Measurements from ENCODE around the gene POLR2B.
"Not testable (repeated sequence)": the region's sequence is repeated elsewhere in the genome, so short reads cannot be mapped to it uniquely, and the experiment has no call there.

Gene POLR2B

GRCh38 chr4:57059890-57060716, 81.4 kb downstream of the POLR2B start:
- no peak overlapping the region for H3K9ac ChIP-seq (ENCODE audit: low read length)
- H3K9me3 ChIP-seq (ENCODE audit: low read length): no peaks in the 10 kb centered on the region
- no peak overlapping the region for H3K27ac ChIP-seq (ENCODE audit: low read depth, low read length)
- no peaks in the 10 kb centered on the region for H3K27me3 ChIP-seq (ENCODE audit: control insufficient read depth in 1 of 2, insufficient read depth in 2 of 2, low read length in 2 of 2)
- H3K36me3 ChIP-seq (ENCODE audit: insufficient read depth, low read length): no peaks in the 10 kb centered on the region
- no peak overlapping the region for H3K4me3 ChIP-seq (ENCODE audit: low read depth in 1 of 2, low read length in 2 of 2)
- peaks cover 56% of the 10 kb centered on the region for H3K4me1 ChIP-seq (ENCODE audit: insufficient read depth, low read length)

- H3K9ac ChIP-seq (ENCODE audit: low read length); H3K9me3 ChIP-seq (ENCODE audit: low read length); H3K36me3 ChIP-seq (ENCODE audit: insufficient read depth, low read length); H3K27me3 ChIP-seq (ENCODE audit: control insufficient read depth in 1 of 2, insufficient read depth in 2 of 2, low read length in 2 of 2); H3K4me3 ChIP-seq (ENCODE audit: low read depth in 1 of 2, low read length in 2 of 2); H3K27ac ChIP-seq (ENCODE audit: low read depth, low read length): not testable (repeated sequence)
- H3K4me1 ChIP-seq (ENCODE audit: insufficient read depth, low read length): peaks cover 53% of the 10 kb centered on the region
These were observed 82.0 kb downstream of the POLR2B start for GRCh38 chr4:57060717-57061067.

DNA sequence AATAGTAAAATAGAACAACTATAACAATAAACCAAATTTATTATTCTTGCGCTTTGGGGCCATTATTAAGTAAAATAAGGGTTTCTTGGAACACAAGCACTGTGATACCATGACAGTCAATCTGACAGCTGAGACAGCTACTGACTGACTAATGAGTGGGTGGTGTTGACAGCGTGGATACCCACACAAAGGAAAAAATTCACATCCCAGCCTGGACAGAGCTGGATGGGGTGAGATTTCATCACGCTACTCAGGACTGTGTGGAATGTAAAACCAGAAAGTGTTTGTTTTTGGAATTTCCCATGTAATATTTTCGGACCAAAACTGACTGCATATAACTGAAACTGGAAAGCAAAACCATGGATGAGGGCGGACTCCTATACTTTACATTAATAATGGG, 82.7 kb downstream of the POLR2B start:
- peaks cover 52% of the 10 kb centered on the region for H3K4me1 ChIP-seq (ENCODE audit: insufficient read depth, low read length)

GRCh38 chr4:57063518-57063917, 84.8 kb downstream of the POLR2B start:
- Histone ChIP-seq H3K4me1 (ENCODE audit: insufficient read depth, low read length) (peaks cover 37% of the 10 kb centered on the region), H3K9ac (ENCODE audit: low read length) (no peak overlapping the region)

More for the DNA sequence above, 82.7 kb downstream of the POLR2B start:
- H3K36me3 ChIP-seq (ENCODE audit: insufficient read depth, low read length): no peaks in the 10 kb centered on the region
- no peak overlapping the region for H3K27ac ChIP-seq (ENCODE audit: low read depth, low read length)
- H3K9me3 ChIP-seq (ENCODE audit: low read length): no peaks in the 10 kb centered on the region
- no peak overlapping the region for H3K4me3 ChIP-seq (ENCODE audit: low read depth in 1 of 2, low read length in 2 of 2)
- no peaks in the 10 kb centered on the region for H3K27me3 ChIP-seq (ENCODE audit: control insufficient read depth in 1 of 2, insufficient read depth in 2 of 2, low read length in 2 of 2)
- H3K9ac ChIP-seq (ENCODE audit: low read length): no peak overlapping the region

GRCh38 chr4:57064120-57064519, 85.4 kb downstream of the POLR2B start:
- H3K36me3 ChIP-seq (ENCODE audit: insufficient read depth, low read length): no peaks in the 10 kb centered on the region
- H3K27ac ChIP-seq (ENCODE audit: low read depth, low read length): peak overlapping the region; percentile 25
- no peaks in the 10 kb centered on the region for H3K27me3 ChIP-seq (ENCODE audit: control insufficient read depth in 1 of 2, insufficient read depth in 2 of 2, low read length in 2 of 2)
- H3K9me3 ChIP-seq (ENCODE audit: low read length): no peaks in the 10 kb centered on the region
- H3K4me1 ChIP-seq (ENCODE audit: insufficient read depth, low read length): peaks cover 41% of the 10 kb centered on the region
- no peak overlapping the region for H3K9ac ChIP-seq (ENCODE audit: low read length)
- no peak overlapping the region for H3K4me3 ChIP-seq (ENCODE audit: low read depth in 1 of 2, low read length in 2 of 2)

More at GRCh38 chr4:57063518-57063917, 84.8 kb downstream of the POLR2B start:
- Histone ChIP-seq H3K9me3 (ENCODE audit: low read length) (no peaks in the 10 kb centered on the region), H3K4me3 (ENCODE audit: low read depth in 1 of 2, low read length in 2 of 2) (no peak overlapping the region), H3K27ac (ENCODE audit: low read depth, low read length) (no peak overlapping the region), H3K27me3 (ENCODE audit: control insufficient read depth in 1 of 2, insufficient read depth in 2 of 2, low read length in 2 of 2) (no peaks in the 10 kb centered on the region), H3K36me3 (ENCODE audit: insufficient read depth, low read length) (no peaks in the 10 kb centered on the region)

- peaks cover 40% of the 10 kb centered on the region for H3K4me1 ChIP-seq (ENCODE audit: insufficient read depth, low read length)
These were observed 86.4 kb downstream of the POLR2B start for GRCh38 chr4:57064811-57065711.

DNA sequence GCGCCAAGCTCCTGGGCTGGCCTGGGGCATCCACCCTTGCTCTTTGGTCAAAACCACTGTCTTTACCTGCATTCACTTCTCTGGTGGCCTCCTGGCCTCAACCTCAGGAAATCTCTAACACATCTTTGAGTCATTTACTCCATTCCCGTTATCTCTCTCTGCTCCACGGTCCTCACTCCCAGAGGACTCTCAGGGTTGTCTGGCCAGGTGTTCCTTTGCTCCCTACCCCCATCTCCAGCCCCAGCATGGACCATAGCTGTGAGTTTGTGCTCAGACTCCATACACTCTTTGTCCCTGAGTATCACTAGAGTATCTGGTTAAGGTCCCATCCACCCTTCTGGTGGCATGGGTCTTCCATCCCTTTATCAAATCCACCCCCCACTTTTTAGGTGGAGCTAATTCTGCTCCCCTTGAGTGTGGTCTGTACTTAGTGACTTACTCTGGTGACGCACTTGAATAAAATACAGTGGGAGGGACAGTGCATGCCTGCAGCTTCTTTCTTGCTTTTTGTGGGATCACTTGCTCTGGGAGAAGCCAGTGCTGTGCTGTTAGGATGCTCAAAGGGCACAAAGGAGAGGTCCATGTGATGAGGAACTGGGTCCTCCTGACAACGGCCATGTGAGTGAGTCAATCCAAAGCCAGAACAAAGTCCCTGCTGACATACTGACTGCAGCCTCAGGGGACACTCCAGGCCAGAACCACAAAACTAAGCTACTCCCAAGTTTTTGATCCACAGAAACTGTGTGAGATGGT, 87.2 kb downstream of the POLR2B start:
- no peak overlapping the region for H3K9ac ChIP-seq (ENCODE audit: low read length)
- H3K9me3 ChIP-seq (ENCODE audit: low read length): no peaks in the 10 kb centered on the region
- no peaks in the 10 kb centered on the region for H3K27me3 ChIP-seq (ENCODE audit: control insufficient read depth in 1 of 2, insufficient read depth in 2 of 2, low read length in 2 of 2)
- H3K27ac ChIP-seq (ENCODE audit: low read depth, low read length): no peak overlapping the region
- peaks cover 37% of the 10 kb centered on the region for H3K4me1 ChIP-seq (ENCODE audit: insufficient read depth, low read length)
- H3K4me3 ChIP-seq (ENCODE audit: low read depth in 1 of 2, low read length in 2 of 2): no peak overlapping the region
- H3K36me3 ChIP-seq (ENCODE audit: insufficient read depth, low read length): no peaks in the 10 kb centered on the region

More at GRCh38 chr4:57064811-57065711, 86.4 kb downstream of the POLR2B start:
- no peaks in the 10 kb centered on the region for H3K36me3 ChIP-seq (ENCODE audit: insufficient read depth, low read length)
- no peaks in the 10 kb centered on the region for H3K27me3 ChIP-seq (ENCODE audit: control insufficient read depth in 1 of 2, insufficient read depth in 2 of 2, low read length in 2 of 2)
- peak overlapping the region; percentile 25 for H3K27ac ChIP-seq (ENCODE audit: low read depth, low read length)
- no peak overlapping the region for H3K9ac ChIP-seq (ENCODE audit: low read length)
- no peak overlapping the region for H3K4me3 ChIP-seq (ENCODE audit: low read depth in 1 of 2, low read length in 2 of 2)
- H3K9me3 ChIP-seq (ENCODE audit: low read length): no peaks in the 10 kb centered on the region

- H3K36me3 ChIP-seq (ENCODE audit: insufficient read depth, low read length): no peaks in the 10 kb centered on the region
- H3K27ac ChIP-seq (ENCODE audit: low read depth, low read length): no peak overlapping the region
- H3K27me3 ChIP-seq (ENCODE audit: control insufficient read depth in 1 of 2, insufficient read depth in 2 of 2, low read length in 2 of 2): no peaks in the 10 kb centered on the region
- H3K9ac ChIP-seq (ENCODE audit: low read length): no peak overlapping the region
- peaks cover 21% of the 10 kb centered on the region for H3K4me1 ChIP-seq (ENCODE audit: insufficient read depth, low read length)
- no peaks in the 10 kb centered on the region for H3K9me3 ChIP-seq (ENCODE audit: low read length)
- no peak overlapping the region for H3K4me3 ChIP-seq (ENCODE audit: low read depth in 1 of 2, low read length in 2 of 2)
These were observed 89.7 kb downstream of the POLR2B start for GRCh38 chr4:57068237-57068981.

GRCh38 chr4:57070461-57070860, 91.8 kb downstream of the POLR2B start:
- H3K9me3 ChIP-seq (ENCODE audit: low read length): no peaks in the 10 kb centered on the region
- no peak overlapping the region for H3K9ac ChIP-seq (ENCODE audit: low read length)
- H3K27ac ChIP-seq (ENCODE audit: low read depth, low read length): no peak overlapping the region
- peaks cover 23% of the 10 kb centered on the region for H3K4me1 ChIP-seq (ENCODE audit: insufficient read depth, low read length)
- H3K27me3 ChIP-seq (ENCODE audit: control insufficient read depth in 1 of 2, insufficient read depth in 2 of 2, low read length in 2 of 2): no peaks in the 10 kb centered on the region
- H3K4me3 ChIP-seq (ENCODE audit: low read depth in 1 of 2, low read length in 2 of 2): no peak overlapping the region
- no peaks in the 10 kb centered on the region for H3K36me3 ChIP-seq (ENCODE audit: insufficient read depth, low read length)

DNA sequence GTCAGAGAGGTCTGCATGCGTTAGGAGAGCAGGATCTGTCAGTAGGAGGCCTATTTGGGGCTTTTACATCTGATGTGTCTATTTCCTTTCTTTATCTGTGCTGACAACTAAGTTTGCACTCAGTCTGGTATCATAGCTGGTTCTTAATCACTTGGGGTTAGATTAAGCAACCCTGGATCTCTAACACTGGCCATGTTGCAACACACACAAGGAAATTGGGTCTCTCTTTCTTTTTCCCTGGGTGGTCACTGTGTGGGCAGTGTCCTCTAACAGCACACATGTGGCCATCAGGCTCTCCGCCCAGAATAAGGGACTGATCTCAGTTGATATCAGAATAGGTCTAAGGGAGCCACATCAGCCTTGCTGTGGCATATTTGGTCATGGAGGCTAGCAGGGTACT, 92.6 kb downstream of the POLR2B start:
- H3K4me3 ChIP-seq (ENCODE audit: low read depth in 1 of 2, low read length in 2 of 2): no peak overlapping the region
- no peaks in the 10 kb centered on the region for H3K27me3 ChIP-seq (ENCODE audit: control insufficient read depth in 1 of 2, insufficient read depth in 2 of 2, low read length in 2 of 2)
- no peak overlapping the region for H3K27ac ChIP-seq (ENCODE audit: low read depth, low read length)
- no peaks in the 10 kb centered on the region for H3K9me3 ChIP-seq (ENCODE audit: low read length)
- no peaks in the 10 kb centered on the region for H3K36me3 ChIP-seq (ENCODE audit: insufficient read depth, low read length)
- peaks cover 26% of the 10 kb centered on the region for H3K4me1 ChIP-seq (ENCODE audit: insufficient read depth, low read length)
- H3K9ac ChIP-seq (ENCODE audit: low read length): no peak overlapping the region
